Neuronal stem cell (in vitro differentiated cells): ENCODE results near the gene ASB18.
A peak's percentile ranks its signal among the peaks of the same experiment; 100 is the strongest.

Experiments used
- DNase-seq: peaks from one replicate; pipeline ENCODE4 v3.0.0-alpha.2; 2013; ENCODE audit warnings: low spot score
- H2AFZ ChIP-seq: one replicate; pipeline ENCODE4 v1.6.1; 2013; ENCODE audit warnings: mild to moderate bottlenecking, low read length, inconsistent platforms
- H2AK5ac ChIP-seq: 2 replicates; pipeline ENCODE4 v1.6.1; 2013; ENCODE audit warnings: low read depth, mild to moderate bottlenecking, inconsistent platforms, low read length, moderate library complexity, mixed read lengths
- H2BK120ac ChIP-seq: 2 replicates; pipeline ENCODE4 v1.6.1; 2013; ENCODE audit warnings: low read depth, mild to moderate bottlenecking, inconsistent platforms, low read length, moderate library complexity, mixed read lengths
- H2BK12ac ChIP-seq: one replicate; pipeline ENCODE4 v1.6.1; 2013; ENCODE audit warnings: low read length, inconsistent platforms
- H2BK15ac ChIP-seq: 2 replicates; pipeline ENCODE4 v1.6.1; 2013; ENCODE audit warnings: mild to moderate bottlenecking, low read length, inconsistent platforms, mixed read lengths
- H2BK5ac ChIP-seq: one replicate; pipeline ENCODE4 v1.6.1; 2013; ENCODE audit warnings: inconsistent platforms, mild to moderate bottlenecking, low read length, moderate library complexity
- H3K14ac ChIP-seq: one replicate; pipeline ENCODE4 v1.6.1; 2013; ENCODE audit warnings: low read length, inconsistent platforms
- H3K18ac ChIP-seq: 2 replicates; pipeline ENCODE4 v1.6.1; 2013; ENCODE audit warnings: low read length, inconsistent platforms
- H3K23ac ChIP-seq: 2 replicates; pipeline ENCODE4 v1.6.1; 2013; ENCODE audit warnings: low read depth, mild to moderate bottlenecking, mixed read lengths, low read length, inconsistent platforms; ENCODE audit not compliant: poor library complexity
- H3K27ac ChIP-seq: replicated peaks from 3 replicates; pipeline ENCODE4 v1.5.1; 2013; ENCODE audit warnings: low read length, inconsistent platforms
- H3K27me3 ChIP-seq, 3 experiments: 2 replicates each; pipeline ENCODE4 v1.6.1; 2013; ENCODE audit warnings: low read length in 3 of 3, mild to moderate bottlenecking in 2 of 3, inconsistent platforms in 1 of 3, low read depth in 1 of 3, mixed read lengths in 1 of 3, moderate library complexity in 1 of 3; ENCODE audit not compliant: control insufficient read depth in 3 of 3, insufficient read depth in 3 of 3
- H3K36me3 ChIP-seq, 2 donors: replicated peaks in 1 of 2; 2 replicates each; pipeline ENCODE4 v1.6.1; 2013; ENCODE audit warnings: low read length in 2 of 2; ENCODE audit not compliant: control insufficient read depth in 2 of 2, insufficient read depth in 2 of 2
- H3K4ac ChIP-seq: 2 replicates; pipeline ENCODE4 v1.6.1; 2013; ENCODE audit warnings: inconsistent platforms, mild to moderate bottlenecking, low read length, moderate library complexity
- H3K4me1 ChIP-seq, 2 donors: 1 replicate in 1 of 2; 2 replicates in 1 of 2; pipeline ENCODE4 v1.6.1; 2013; ENCODE audit warnings: low read length in 2 of 2, low read depth in 1 of 2; ENCODE audit not compliant: control insufficient read depth in 2 of 2, insufficient read depth in 1 of 2
- H3K4me2 ChIP-seq: one replicate; pipeline ENCODE4 v1.6.1; 2013; ENCODE audit warnings: mild to moderate bottlenecking, low read length, inconsistent platforms; ENCODE audit not compliant: insufficient read depth, poor library complexity, severe bottlenecking
- H3K4me3 ChIP-seq, 2 donors: 2 replicates each; pipeline ENCODE4 v1.5.1; 2013; ENCODE audit warnings: low read length in 2 of 2, mild to moderate bottlenecking in 2 of 2, inconsistent platforms in 1 of 2, moderate library complexity in 1 of 2
- H3K79me1 ChIP-seq: one replicate; pipeline ENCODE4 v1.6.1; 2013; ENCODE audit warnings: low read depth, mild to moderate bottlenecking, inconsistent platforms, low read length, moderate library complexity
- H3K9ac ChIP-seq: one replicate; pipeline ENCODE4 v1.6.1; 2013; ENCODE audit warnings: mild to moderate bottlenecking, low read depth, low read length, inconsistent platforms; ENCODE audit not compliant: poor library complexity
- H3K9me3 ChIP-seq, 2 donors: replicated peaks in 1 of 2; 2 replicates each; pipeline versions ENCODE3 to v1.6.1; 2013; ENCODE audit warnings: low read length in 2 of 2, mild to moderate bottlenecking in 2 of 2, inconsistent platforms in 1 of 2, low read depth in 1 of 2, mixed read lengths in 1 of 2, moderate library complexity in 1 of 2; ENCODE audit not compliant: control insufficient read depth in 2 of 2, insufficient read depth in 1 of 2
- H4K8ac ChIP-seq: one replicate; pipeline ENCODE4 v1.6.1; 2013; ENCODE audit warnings: low read depth, mild to moderate bottlenecking, inconsistent platforms, low read length, moderate library complexity
- H4K91ac ChIP-seq: one replicate; pipeline ENCODE4 v1.6.1; 2013; ENCODE audit warnings: low read length, low read depth, mild to moderate bottlenecking, inconsistent platforms; ENCODE audit not compliant: poor library complexity
- WGBS, 2 donors: extraction: QIAGEN DNeasy Blood & Tissue Kit; methylation state at CpG; one replicate each; pipeline ENCODE4 v1.1.7; 2013; ENCODE audit warnings: missing lambda C conversion rate in 2 of 2, mixed read lengths in 1 of 2; ENCODE audit not compliant: insufficient read length in 2 of 2, insufficient replicate concordance in 1 of 2; ENCODE audit errors: extremely low coverage in 2 of 2; 5-methylcytosine and 5-hydroxymethylcytosine counted together

Gene ASB18

DNA sequence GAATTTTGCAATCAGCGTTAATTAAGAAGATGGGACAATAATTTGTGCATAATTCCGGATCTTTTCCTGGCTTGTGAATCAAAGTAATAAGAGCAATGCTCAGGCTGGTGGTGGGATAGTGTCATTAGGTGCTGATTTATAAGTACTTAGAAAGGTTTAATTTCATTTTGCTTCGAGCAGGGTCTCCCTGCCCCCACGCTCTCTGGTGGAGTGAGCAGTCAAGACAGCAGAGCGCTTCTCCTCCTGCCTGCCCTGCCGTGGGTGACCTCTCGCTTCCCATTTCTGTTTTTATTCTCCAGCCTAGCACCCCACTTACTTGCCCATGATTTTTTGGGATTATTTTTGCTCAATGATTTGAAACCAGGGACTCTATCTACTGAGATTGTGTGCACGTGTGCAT lies 7.1 kb downstream of the ASB18 start:
- Histone ChIP-seq H3K36me3 (no peaks in the 10 kb centered on the region), H3K79me1 (no peaks in the 10 kb centered on the region), H4K8ac (no peak overlapping the region), H3K4ac (no peak overlapping the region), H3K4me1 (peaks cover 0 to 12% of the 10 kb centered on the region in 2 donors), H3K23ac (no peak overlapping the region), H3K9ac (no peak overlapping the region), H2BK5ac (no peak overlapping the region), H4K91ac (no peak overlapping the region), H3K4me3 (no peak overlapping the region), H2BK15ac (no peak overlapping the region), H2AFZ (peak overlapping the region; percentile 65), H3K27me3 (no peaks in the 10 kb centered on the region), H3K18ac (no peak overlapping the region), H3K14ac (no peak overlapping the region), H2BK12ac (no peak overlapping the region), H3K4me2 (no peak overlapping the region), H2BK120ac (no peak overlapping the region), H3K27ac (no peak overlapping the region), H3K9me3 (peaks cover 0 to 7% of the 10 kb centered on the region in 2 donors), H2AK5ac (no peak overlapping the region)
- DNase-seq, result no peak
- WGBS, 2 donors, result no CpG with 5 or more reads among the region's 8 CpGs

DNA sequence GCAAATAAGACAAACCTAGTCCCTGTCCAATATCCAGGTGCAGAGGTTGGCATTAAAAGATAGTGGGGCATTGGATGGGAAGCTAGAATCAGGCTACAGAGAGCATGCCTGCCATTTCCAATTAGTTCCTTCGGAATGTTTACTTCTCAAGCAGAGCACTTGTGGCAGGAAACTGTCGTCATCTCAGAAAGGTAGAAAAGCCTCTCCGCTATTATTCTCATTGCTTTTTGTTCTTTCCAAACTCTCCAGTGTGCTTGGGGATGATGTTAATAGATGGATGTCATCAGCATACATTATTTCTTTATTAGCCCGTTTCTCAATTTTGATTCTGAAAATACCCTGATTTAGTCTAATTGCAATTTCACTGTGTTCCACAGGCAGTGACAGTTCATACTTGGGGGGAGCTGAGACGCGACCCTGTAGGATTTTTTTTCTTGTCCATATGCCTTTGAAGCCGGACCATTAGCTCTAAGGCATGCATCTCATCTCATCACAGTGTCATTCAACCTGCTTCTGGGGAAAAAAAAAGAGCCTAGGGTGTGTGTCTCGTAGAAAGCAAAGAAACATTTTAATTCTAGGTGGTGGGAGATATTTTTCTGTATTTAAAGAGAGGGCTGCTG lies 7.7 kb downstream of the ASB18 start:
- no peak overlapping the region for H2BK15ac ChIP-seq
- H2BK5ac ChIP-seq, result no peak overlapping the region
- H4K8ac ChIP-seq, result no peak overlapping the region
- no peak overlapping the region for H3K23ac ChIP-seq
- no peak overlapping the region for H3K4ac ChIP-seq
- H3K27ac ChIP-seq, result no peak overlapping the region
- H3K79me1 ChIP-seq, result no peaks in the 10 kb centered on the region
- no peaks in the 10 kb centered on the region for H3K36me3 ChIP-seq
- no peak overlapping the region for H3K9ac ChIP-seq
- no peaks in the 10 kb centered on the region for H3K27me3 ChIP-seq
- peak overlapping the region; percentile 65 for H2AFZ ChIP-seq
- no peak overlapping the region for H3K14ac ChIP-seq
- H2BK12ac ChIP-seq, result no peak overlapping the region
- no peak overlapping the region for H2BK120ac ChIP-seq
- no peak overlapping the region for H2AK5ac ChIP-seq
- H3K18ac ChIP-seq, result no peak overlapping the region
- H3K4me1 ChIP-seq, result peaks cover 0 to 12% of the 10 kb centered on the region in 2 donors
- no CpG with 5 or more reads among the region's 8 CpGs for WGBS, 2 donors
- H3K4me2 ChIP-seq, result no peak overlapping the region
- H3K4me3 ChIP-seq, result no peak overlapping the region
- no peak overlapping the region for H4K91ac ChIP-seq
- no peak for DNase-seq
- H3K9me3 ChIP-seq, result peaks cover 0 to 5% of the 10 kb centered on the region in 2 donors

DNA sequence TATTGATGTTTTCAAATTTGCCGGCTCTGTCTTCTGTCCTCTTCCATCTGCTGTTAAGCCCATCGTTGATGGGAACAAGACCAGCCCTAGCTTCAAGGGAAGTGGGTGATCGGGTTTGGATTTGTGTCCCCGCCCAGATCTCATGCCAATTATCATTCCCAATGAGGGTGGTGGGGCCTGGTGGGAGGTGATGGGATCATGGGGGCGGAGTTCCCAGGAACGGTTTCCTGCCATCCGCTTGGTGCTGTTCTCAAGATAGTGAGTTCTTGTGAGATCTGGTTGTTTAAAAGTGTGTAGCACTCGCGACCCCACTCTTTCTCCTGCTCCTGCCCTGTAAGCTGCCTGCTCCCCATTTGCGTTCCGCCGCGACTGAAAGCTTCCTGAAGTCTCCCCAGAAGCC lies 9.5 kb downstream of the ASB18 start:
- DNase-seq, result no peak
- H3K36me3 ChIP-seq, result no peaks in the 10 kb centered on the region
- H3K27me3 ChIP-seq, result no peaks in the 10 kb centered on the region
- no peak overlapping the region for H3K18ac ChIP-seq
- H3K4me2 ChIP-seq, result no peak overlapping the region
- no peak overlapping the region for H3K27ac ChIP-seq
- peaks cover 0 to 17% of the 10 kb centered on the region in 2 donors for H3K4me1 ChIP-seq
- WGBS, 2 donors, result no CpG with 5 or more reads among the region's 13 CpGs
- H2BK15ac ChIP-seq, result no peak overlapping the region
- H2BK5ac ChIP-seq, result no peak overlapping the region
- H3K23ac ChIP-seq, result no peak overlapping the region
- no peaks in the 10 kb centered on the region for H3K9me3 ChIP-seq
- H2BK12ac ChIP-seq, result no peak overlapping the region
- no peak overlapping the region for H3K14ac ChIP-seq
- no peak overlapping the region for H4K8ac ChIP-seq
- H3K4ac ChIP-seq, result no peak overlapping the region
- no peak overlapping the region for H2AFZ ChIP-seq
- no peak overlapping the region for H2AK5ac ChIP-seq
- no peak overlapping the region for H3K9ac ChIP-seq
- H4K91ac ChIP-seq, result no peak overlapping the region
- no peak overlapping the region for H3K4me3 ChIP-seq
- no peaks in the 10 kb centered on the region for H3K79me1 ChIP-seq
- no peak overlapping the region for H2BK120ac ChIP-seq

DNA sequence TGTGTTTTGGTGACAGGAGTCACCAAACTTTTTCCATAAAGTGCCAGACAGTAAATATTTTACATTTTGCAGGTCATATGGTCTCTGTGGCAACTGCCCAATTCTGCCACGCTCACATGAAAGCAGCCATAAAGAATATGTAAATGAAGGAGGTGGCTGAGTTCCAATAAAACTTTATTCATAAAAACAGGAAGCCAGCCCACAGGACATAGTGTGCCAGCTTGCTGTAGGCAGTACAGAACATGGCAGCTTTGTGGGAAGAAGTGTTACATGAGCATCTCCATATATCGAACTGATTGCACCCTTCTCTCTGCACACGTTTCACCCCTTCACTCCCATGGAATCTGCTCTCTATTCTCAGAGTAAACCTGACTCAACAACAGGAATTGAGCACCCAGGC lies 10.2 kb downstream of the ASB18 start:
- DNase-seq, result no peak
- Histone ChIP-seq H3K9ac (no peak overlapping the region), H3K27me3 (no peaks in the 10 kb centered on the region), H3K4ac (no peak overlapping the region), H3K23ac (no peak overlapping the region), H3K18ac (no peak overlapping the region), H2AFZ (no peak overlapping the region), H2BK120ac (no peak overlapping the region), H3K27ac (no peak overlapping the region), H4K91ac (no peak overlapping the region), H4K8ac (no peak overlapping the region), H2BK15ac (no peak overlapping the region), H2AK5ac (no peak overlapping the region), H3K4me3 (no peak overlapping the region), H3K79me1 (no peaks in the 10 kb centered on the region), H3K4me1 (peaks cover 0 to 17% of the 10 kb centered on the region in 2 donors), H3K4me2 (no peak overlapping the region), H2BK5ac (no peak overlapping the region), H2BK12ac (no peak overlapping the region), H3K36me3 (no peaks in the 10 kb centered on the region), H3K9me3 (no peaks in the 10 kb centered on the region), H3K14ac (no peak overlapping the region)
- WGBS, 2 donors, result no CpG with 5 or more reads among the region's 3 CpGs
